Endothelial cell (in vitro differentiated cells): ENCODE measurements around the gene CRACDL. TPM values are rescaled to one million over a fixed set of nuclear protein-coding genes. Genes with fewer than 3 reads are reported as not detected.

Experiments
- DNase-seq: peaks from one replicate; pipeline ENCODE4 v3.0.0; 2021; ENCODE audit warnings: low spot score
- H3K27ac Mint-ChIP-seq: one replicate; pipeline ENCODE4 v1.8.0; 2021; ENCODE audit warnings: mixed read lengths, inconsistent platforms; ENCODE audit not compliant: unreplicated experiment
- H3K27me3 Mint-ChIP-seq: one replicate; pipeline ENCODE4 v1.8.0; 2021; ENCODE audit warnings: mild to moderate bottlenecking, moderate library complexity, mixed read lengths, inconsistent platforms; ENCODE audit not compliant: unreplicated experiment
- H3K36me3 Mint-ChIP-seq: one replicate; pipeline ENCODE4 v1.8.0; 2021; ENCODE audit warnings: mild to moderate bottlenecking, low read depth, mixed read lengths, inconsistent platforms; ENCODE audit not compliant: unreplicated experiment
- H3K4me1 Mint-ChIP-seq: one replicate; pipeline ENCODE4 v1.8.0; 2021; ENCODE audit warnings: mild to moderate bottlenecking, mixed read lengths, inconsistent platforms; ENCODE audit not compliant: unreplicated experiment
- H3K4me3 Mint-ChIP-seq: one replicate; pipeline ENCODE4 v1.8.0; 2021; ENCODE audit warnings: mild to moderate bottlenecking, mixed read lengths, inconsistent platforms; ENCODE audit not compliant: unreplicated experiment
- H3K9me3 Mint-ChIP-seq: one replicate; pipeline ENCODE4 v1.8.0; 2021; ENCODE audit warnings: mixed read lengths, inconsistent platforms; ENCODE audit not compliant: unreplicated experiment
- total RNA-seq: library from RNA; stranded (reverse); fragmentation: NEBNext Ultra II Directional; extraction: Animal tissue kit (Norgen Biotek cat#: 25700); gene quantifications from one replicate; pipeline ENCODE4 v1.2.1, GENCODE V29; 2021; ENCODE audit not compliant: unreplicated experiment
- TF ChIP-seq, protein P1 (sequence below): fragments of 200-600 bp; sonication (generic); IDR thresholded peaks from one replicate; pipeline ENCODE4 v1.5.0; 2021; ENCODE audit warnings: antibody characterized with exemption; ENCODE audit not compliant: unreplicated experiment

CRACDL gene
- total RNA-seq, 1 donor from 2014 or later = 3.3 TPM

DNA sequence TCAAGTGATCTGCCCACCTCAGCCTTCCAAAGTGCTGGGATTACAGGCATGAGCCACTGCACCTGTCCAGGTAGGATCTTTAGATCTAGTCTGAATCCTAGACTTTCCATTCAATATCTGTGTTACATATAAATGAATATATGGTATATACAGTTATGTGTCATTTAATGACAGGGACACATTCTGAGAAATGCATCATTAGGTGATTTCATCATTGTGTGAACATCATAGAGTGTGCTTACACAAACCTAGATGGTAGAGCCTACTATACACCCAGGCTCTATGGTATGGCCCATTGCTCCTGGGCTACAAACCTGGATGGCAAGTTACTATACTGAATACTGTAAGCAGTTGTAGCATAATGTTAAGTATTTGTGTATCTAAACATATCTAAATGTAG is 189.6 kb downstream of the CRACDL start:
- TF ChIP-seq, protein P1, sequence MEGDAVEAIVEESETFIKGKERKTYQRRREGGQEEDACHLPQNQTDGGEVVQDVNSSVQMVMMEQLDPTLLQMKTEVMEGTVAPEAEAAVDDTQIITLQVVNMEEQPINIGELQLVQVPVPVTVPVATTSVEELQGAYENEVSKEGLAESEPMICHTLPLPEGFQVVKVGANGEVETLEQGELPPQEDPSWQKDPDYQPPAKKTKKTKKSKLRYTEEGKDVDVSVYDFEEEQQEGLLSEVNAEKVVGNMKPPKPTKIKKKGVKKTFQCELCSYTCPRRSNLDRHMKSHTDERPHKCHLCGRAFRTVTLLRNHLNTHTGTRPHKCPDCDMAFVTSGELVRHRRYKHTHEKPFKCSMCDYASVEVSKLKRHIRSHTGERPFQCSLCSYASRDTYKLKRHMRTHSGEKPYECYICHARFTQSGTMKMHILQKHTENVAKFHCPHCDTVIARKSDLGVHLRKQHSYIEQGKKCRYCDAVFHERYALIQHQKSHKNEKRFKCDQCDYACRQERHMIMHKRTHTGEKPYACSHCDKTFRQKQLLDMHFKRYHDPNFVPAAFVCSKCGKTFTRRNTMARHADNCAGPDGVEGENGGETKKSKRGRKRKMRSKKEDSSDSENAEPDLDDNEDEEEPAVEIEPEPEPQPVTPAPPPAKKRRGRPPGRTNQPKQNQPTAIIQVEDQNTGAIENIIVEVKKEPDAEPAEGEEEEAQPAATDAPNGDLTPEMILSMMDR = no peak

DNA sequence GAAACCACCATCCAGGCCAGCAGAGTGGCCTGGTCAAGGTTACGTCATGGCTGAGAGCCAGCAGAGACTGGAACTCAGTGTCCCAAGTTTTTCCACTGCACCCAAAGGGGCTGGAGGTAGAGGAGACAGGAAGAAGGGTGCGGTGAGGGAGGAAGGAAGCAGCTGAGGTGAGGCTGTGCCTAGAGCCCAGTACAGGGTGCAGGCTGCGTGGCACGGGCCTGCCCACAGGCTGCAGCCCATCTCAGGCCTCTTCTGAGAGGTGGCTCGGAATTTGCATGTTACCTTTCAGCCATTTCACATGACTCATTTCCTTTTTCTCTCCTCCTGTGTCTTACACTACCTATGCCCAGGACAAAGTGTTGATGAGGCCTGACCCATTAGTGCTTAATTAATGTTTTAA is 191.4 kb downstream of the CRACDL start:
- TF ChIP-seq, protein P1 = no peak
- Mint-ChIP-seq H3K27ac (no peak overlapping the region), H3K36me3 (no peaks in the 10 kb centered on the region), H3K4me1 (no peaks in the 10 kb centered on the region), H3K9me3 (no peaks in the 10 kb centered on the region), H3K4me3 (no peak overlapping the region), H3K27me3 (peaks cover 12% of the 10 kb centered on the region)
- DNase-seq = no peak

More for the DNA sequence above, 189.6 kb downstream of the CRACDL start:
- Mint-ChIP-seq H3K9me3 (no peaks in the 10 kb centered on the region), H3K4me3 (no peak overlapping the region), H3K4me1 (no peaks in the 10 kb centered on the region), H3K27ac (no peak overlapping the region), H3K36me3 (peaks cover 3% of the 10 kb centered on the region), H3K27me3 (peaks cover 10% of the 10 kb centered on the region)
- DNase-seq = no peak

Other genes with a start within 250 kb of the CRACDL start
- gene MGAT4A, start 205.1 kb downstream of the CRACDL start, total RNA-seq = 7.3 TPM
- 0.26 TPM for gene C2orf15, start 205.5 kb upstream of the CRACDL start, total RNA-seq
- gene TSGA10, start 218.7 kb upstream of the CRACDL start, total RNA-seq = 4.2 TPM
- gene LIPT1, start 218.7 kb upstream of the CRACDL start, total RNA-seq = 6.9 TPM
- 23.3 TPM for gene MITD1, start 244.8 kb upstream of the CRACDL start, total RNA-seq
- 25.9 TPM for gene MRPL30, start 245.0 kb upstream of the CRACDL start, total RNA-seq